ENCODE data around the gene HPSE2. TPM values are rescaled to one million over a fixed set of nuclear protein-coding genes. Genes with fewer than 3 reads are reported as not detected.

Gene HPSE2
- total RNA-seq, 1 experiment from 2014 or later: 0.05 TPM

DNA sequence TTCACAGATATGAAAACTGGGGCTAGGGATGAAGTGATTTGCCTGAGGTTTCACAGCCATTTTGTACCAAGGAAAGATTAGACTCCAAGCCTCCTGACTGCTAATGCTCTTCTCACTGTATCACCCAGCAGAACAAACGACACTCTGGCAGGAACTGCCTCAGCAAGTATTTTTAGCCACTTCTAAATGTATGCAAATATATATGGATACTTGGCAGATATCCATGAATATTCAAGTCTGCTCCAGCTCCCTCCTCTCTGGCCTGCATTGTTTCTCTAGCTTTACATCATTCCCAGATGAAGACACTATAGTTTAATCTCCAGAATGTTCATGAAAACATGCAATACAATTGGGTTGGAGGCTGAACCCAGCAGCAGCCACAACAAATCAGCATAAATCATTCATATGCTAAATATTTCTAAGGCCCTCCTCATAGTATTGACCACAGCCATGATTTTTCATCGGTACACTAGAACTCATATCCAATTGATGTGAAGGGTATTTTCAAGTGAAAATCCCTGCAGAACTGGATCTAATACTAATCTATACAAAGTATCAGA, 65.5 kb downstream of the HPSE2 start:
- Histone ChIP-seq H3K79me2 (ENCODE audit: insufficient read depth, low read length) (no peaks in the 10 kb centered on the region), H2AFZ (ENCODE audit: low read depth, low read length, poor library complexity, severe bottlenecking) (no peak overlapping the region), H3K9ac (ENCODE audit: low read length) (no peak overlapping the region), H3K4me2 (ENCODE audit: low read length) (no peak overlapping the region), H3K4me3 (replicated peaks in 1 of 2; ENCODE audit: low read depth in 1 of 2, low read length in 2 of 2) (no peak overlapping the region), H3K9me3 (ENCODE audit: control insufficient read depth in 1 of 2, insufficient read depth in 1 of 2, low read depth in 1 of 2, low read length in 2 of 2) (no peaks in the 10 kb centered on the region), H3K27ac (ENCODE audit: low read depth, low read length) (no peak overlapping the region), H3K4me1 (ENCODE audit: control insufficient read depth in 1 of 2, insufficient read depth in 2 of 2, low read length in 2 of 2) (no peaks in the 10 kb centered on the region), H3K9me2 (ENCODE audit: insufficient read depth) (no peaks in the 10 kb centered on the region), H3K27me3 (ENCODE audit: insufficient read depth, low read length) (peaks cover 43% of the 10 kb centered on the region), H4K20me1 (ENCODE audit: insufficient read depth) (no peaks in the 10 kb centered on the region), H3K36me3 (ENCODE audit: control insufficient read depth in 1 of 2, insufficient read depth in 2 of 2, low read length in 2 of 2) (no peaks in the 10 kb centered on the region)
- CTCF ChIA-PET: no interaction called here
- ATAC-seq: no peak
- POLR2A ChIA-PET: no interaction called here
- intact Hi-C loops (cut with micrococcal nuclease): loop anchor here (5.0 to 10.0 kb wide), 3 partner anchors 313 to 425 kb away; no protein-coding TSS in a partner anchor
- no peak for DNase-seq (ENCODE audit: low read depth, low spot score)
- TF ChIP-seq SIN3A (IDR thresholded peaks at IDR 0.05; ENCODE audit: low read depth) (no peak), RAD21 (IDR thresholded peaks at IDR 0.05; ENCODE audit: low read depth) (no peak), CEBPB (IDR thresholded peaks at IDR 0.05; ENCODE audit: low read depth) (no peak), POLR2AphosphoS5 (IDR thresholded peaks at IDR 0.05; ENCODE audit: low read depth, low read length) (no peak), EGR1 (IDR thresholded peaks at IDR 0.05; ENCODE audit: low read depth) (no peak), SP1 (IDR thresholded peaks at IDR 0.05; ENCODE audit: low read depth) (no peak), EZH2phosphoT487 (IDR thresholded peaks at IDR 0.05; ENCODE audit: borderline replicate concordance) (no peak), ELF1 (IDR thresholded peaks at IDR 0.05; ENCODE audit: borderline replicate concordance, low read depth) (no peak), ZFX (IDR thresholded peaks at IDR 0.05) (no peak)
- TF ChIP-seq, protein P1, sequence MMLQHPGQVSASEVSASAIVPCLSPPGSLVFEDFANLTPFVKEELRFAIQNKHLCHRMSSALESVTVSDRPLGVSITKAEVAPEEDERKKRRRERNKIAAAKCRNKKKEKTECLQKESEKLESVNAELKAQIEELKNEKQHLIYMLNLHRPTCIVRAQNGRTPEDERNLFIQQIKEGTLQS (IDR thresholded peaks at IDR 0.05): no peak
- BruUV-seq (replicated peaks): no TSS peak
- RAD21 ChIA-PET (ENCODE audit: low non-redundant PET in 1 of 2, low total read pairs in 2 of 2, uncharacterized antibody in 2 of 2, unreplicated experiment in 2 of 2): no interaction called here

DNA sequence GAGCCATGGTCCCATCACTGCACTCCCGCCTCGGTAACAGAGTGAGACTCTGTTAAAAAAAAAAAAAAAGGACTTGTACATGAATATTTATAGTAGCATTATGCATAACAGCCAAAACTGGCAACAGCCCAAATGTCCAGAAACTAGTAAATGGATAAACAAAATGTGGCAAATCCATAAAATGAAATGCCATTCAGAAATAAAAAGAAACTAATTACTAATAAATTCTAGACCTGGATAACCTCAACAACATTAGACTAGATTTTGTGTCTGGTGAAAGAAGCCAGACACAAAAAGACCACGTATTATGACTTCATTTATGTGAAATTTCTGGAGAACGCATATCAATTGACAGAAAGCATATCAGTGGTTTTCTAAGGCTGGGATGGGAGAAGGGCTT, 74.5 kb downstream of the HPSE2 start:
- Histone ChIP-seq H3K27me3 (ENCODE audit: insufficient read depth, low read length) (peaks cover 5% of the 10 kb centered on the region; the same call in 1 of the 2 replicates), H3K4me3 (replicated peaks in 1 of 2; ENCODE audit: low read depth in 1 of 2, low read length in 2 of 2) (no peak overlapping the region), H3K36me3 (ENCODE audit: control insufficient read depth in 1 of 2, insufficient read depth in 2 of 2, low read length in 2 of 2) (no peaks in the 10 kb centered on the region), H3K9me3 (ENCODE audit: control insufficient read depth in 1 of 2, insufficient read depth in 1 of 2, low read depth in 1 of 2, low read length in 2 of 2) (no peaks in the 10 kb centered on the region), H3K4me1 (ENCODE audit: control insufficient read depth in 1 of 2, insufficient read depth in 2 of 2, low read length in 2 of 2) (no peaks in the 10 kb centered on the region), H2AFZ (ENCODE audit: low read depth, low read length, poor library complexity, severe bottlenecking) (no peak overlapping the region), H4K20me1 (ENCODE audit: insufficient read depth) (no peaks in the 10 kb centered on the region), H3K9ac (ENCODE audit: low read length) (no peak overlapping the region), H3K79me2 (ENCODE audit: insufficient read depth, low read length) (no peaks in the 10 kb centered on the region), H3K9me2 (ENCODE audit: insufficient read depth) (no peaks in the 10 kb centered on the region), H3K4me2 (ENCODE audit: low read length) (no peak overlapping the region), H3K27ac (ENCODE audit: low read depth, low read length) (no peak overlapping the region)
- no peak for DNase-seq (ENCODE audit: low read depth, low spot score)
- BruUV-seq (replicated peaks): no TSS peak
- no peak for ATAC-seq
- ChIA-PET CTCF (interaction anchor here (1.9 kb wide), 1 partner anchor 12 kb away, joined by 4 read pairs; no protein-coding TSS in a partner anchor), RAD21 (ENCODE audit: low non-redundant PET in 1 of 2, low total read pairs in 2 of 2, uncharacterized antibody in 2 of 2, unreplicated experiment in 2 of 2) (no interaction called here), POLR2A (no interaction called here)
- TF ChIP-seq RAD21 (IDR thresholded peaks at IDR 0.05; ENCODE audit: low read depth) (no peak), SP1 (IDR thresholded peaks at IDR 0.05; ENCODE audit: low read depth) (no peak), ZNF274 (IDR thresholded peaks at IDR 0.05; ENCODE audit: low read depth, low read length) (no peak), POLR2A (IDR thresholded peaks at IDR 0.05; ENCODE audit: borderline replicate concordance, extremely low read depth, insufficient read depth, insufficient read length) (no peak), ZFX (IDR thresholded peaks at IDR 0.05) (no peak), FOSL1 (IDR thresholded peaks at IDR 0.05; ENCODE audit: low read depth) (no peak), SIN3A (IDR thresholded peaks at IDR 0.05; ENCODE audit: low read depth) (no peak), POLR2AphosphoS5 (IDR thresholded peaks at IDR 0.05; ENCODE audit: low read depth, low read length) (no peak), YY1 (IDR thresholded peaks at IDR 0.05; ENCODE audit: extremely low read depth, insufficient replicate concordance, low read depth, low read length) (no peak), CEBPB (IDR thresholded peaks at IDR 0.05; ENCODE audit: low read depth) (no peak), EZH2phosphoT487 (IDR thresholded peaks at IDR 0.05; ENCODE audit: borderline replicate concordance) (no peak), JUND (IDR thresholded peaks at IDR 0.05) (no peak), TCF7L2 (IDR thresholded peaks at IDR 0.05; ENCODE audit: borderline replicate concordance, extremely low read depth, insufficient read depth, insufficient read length) (no peak), EGR1 (IDR thresholded peaks at IDR 0.05; ENCODE audit: low read depth) (no peak)
- TF ChIP-seq, protein P2, sequence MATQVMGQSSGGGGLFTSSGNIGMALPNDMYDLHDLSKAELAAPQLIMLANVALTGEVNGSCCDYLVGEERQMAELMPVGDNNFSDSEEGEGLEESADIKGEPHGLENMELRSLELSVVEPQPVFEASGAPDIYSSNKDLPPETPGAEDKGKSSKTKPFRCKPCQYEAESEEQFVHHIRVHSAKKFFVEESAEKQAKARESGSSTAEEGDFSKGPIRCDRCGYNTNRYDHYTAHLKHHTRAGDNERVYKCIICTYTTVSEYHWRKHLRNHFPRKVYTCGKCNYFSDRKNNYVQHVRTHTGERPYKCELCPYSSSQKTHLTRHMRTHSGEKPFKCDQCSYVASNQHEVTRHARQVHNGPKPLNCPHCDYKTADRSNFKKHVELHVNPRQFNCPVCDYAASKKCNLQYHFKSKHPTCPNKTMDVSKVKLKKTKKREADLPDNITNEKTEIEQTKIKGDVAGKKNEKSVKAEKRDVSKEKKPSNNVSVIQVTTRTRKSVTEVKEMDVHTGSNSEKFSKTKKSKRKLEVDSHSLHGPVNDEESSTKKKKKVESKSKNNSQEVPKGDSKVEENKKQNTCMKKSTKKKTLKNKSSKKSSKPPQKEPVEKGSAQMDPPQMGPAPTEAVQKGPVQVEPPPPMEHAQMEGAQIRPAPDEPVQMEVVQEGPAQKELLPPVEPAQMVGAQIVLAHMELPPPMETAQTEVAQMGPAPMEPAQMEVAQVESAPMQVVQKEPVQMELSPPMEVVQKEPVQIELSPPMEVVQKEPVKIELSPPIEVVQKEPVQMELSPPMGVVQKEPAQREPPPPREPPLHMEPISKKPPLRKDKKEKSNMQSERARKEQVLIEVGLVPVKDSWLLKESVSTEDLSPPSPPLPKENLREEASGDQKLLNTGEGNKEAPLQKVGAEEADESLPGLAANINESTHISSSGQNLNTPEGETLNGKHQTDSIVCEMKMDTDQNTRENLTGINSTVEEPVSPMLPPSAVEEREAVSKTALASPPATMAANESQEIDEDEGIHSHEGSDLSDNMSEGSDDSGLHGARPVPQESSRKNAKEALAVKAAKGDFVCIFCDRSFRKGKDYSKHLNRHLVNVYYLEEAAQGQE (IDR thresholded peaks at IDR 0.05; ENCODE audit: low read depth): no peak
- TF ChIP-seq, protein P3, sequence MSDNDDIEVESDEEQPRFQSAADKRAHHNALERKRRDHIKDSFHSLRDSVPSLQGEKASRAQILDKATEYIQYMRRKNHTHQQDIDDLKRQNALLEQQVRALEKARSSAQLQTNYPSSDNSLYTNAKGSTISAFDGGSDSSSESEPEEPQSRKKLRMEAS (IDR thresholded peaks at IDR 0.05): no peak
- intact Hi-C loops (cut with micrococcal nuclease): no loop called here

Measured in HCT116 (cell line).